ENCODE data around the gene PHC2. TPM values are rescaled to one million over a fixed set of nuclear protein-coding genes. Genes with fewer than 3 reads are reported as not detected.
A peak's percentile ranks its signal among the peaks of the same experiment; 100 is the strongest.

The PHC2 gene
- total RNA-seq, 1 experiment from 2014 or later: 176 TPM

DNA sequence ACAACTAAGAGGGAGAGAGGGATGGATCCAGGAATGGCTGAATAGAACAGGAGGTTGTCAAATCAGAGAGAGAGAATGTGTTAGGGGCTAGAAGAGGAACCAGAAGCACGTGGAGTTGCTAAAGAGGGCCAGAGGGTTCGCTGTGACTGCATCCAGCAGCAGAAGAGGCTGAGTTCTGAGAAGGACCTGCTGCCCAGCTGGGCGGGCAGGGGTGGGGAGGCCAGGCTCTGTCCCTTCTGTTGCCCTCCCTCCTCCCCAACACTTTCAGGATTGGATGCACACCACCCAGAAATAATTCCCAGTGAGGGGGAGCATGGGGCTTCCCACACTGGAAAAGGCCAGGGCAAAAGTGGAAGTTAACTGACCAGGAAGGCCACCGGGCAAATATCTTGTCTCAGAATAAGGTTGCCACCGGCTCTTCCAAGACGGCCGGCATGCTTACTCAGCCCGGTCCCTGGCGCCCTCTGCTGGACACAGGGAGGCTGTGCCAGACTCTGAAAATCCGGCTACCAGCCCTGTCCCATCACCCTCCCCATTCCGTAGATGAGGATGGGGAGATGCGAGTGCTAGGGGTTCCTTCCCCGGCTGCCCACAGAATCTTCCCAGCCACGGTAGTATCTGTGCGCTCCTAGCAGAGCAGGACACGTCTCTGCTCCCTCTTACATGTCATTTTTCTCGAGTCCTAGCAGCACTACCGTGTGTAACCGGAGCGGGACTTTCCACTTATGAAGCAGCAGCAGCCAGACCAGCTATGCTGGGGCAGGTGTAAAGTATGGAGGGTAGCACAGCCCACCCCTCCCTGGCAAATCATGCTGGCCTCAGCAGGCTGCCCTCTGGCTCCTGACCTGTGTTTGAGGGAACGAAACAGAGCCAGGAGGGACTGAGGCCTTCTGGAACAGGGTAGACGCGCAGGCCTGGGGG is 63.1 kb downstream of the PHC2 start:
- Histone ChIP-seq H3K9me3 (ENCODE audit: control insufficient read depth in 1 of 2, insufficient read depth in 1 of 2, low read depth in 1 of 2, low read length in 2 of 2) (no peaks in the 10 kb centered on the region), H4K20me1 (ENCODE audit: insufficient read depth) (no peaks in the 10 kb centered on the region), H3K79me2 (ENCODE audit: insufficient read depth, low read length) (no peaks in the 10 kb centered on the region; the same call in 1 of the 2 replicates), H3K27ac (ENCODE audit: low read depth, low read length) (no peak overlapping the region; the same call in 1 of the 2 replicates), H3K27me3 (ENCODE audit: insufficient read depth, low read length) (no peaks in the 10 kb centered on the region), H3K9me2 (ENCODE audit: insufficient read depth) (no peaks in the 10 kb centered on the region), H3K9ac (ENCODE audit: low read length) (no peak overlapping the region), H3K4me2 (ENCODE audit: low read length) (no peak overlapping the region), H3K4me1 (ENCODE audit: control insufficient read depth in 1 of 2, insufficient read depth in 2 of 2, low read length in 2 of 2) (0 out of 4 replicates have a peak, but pooled peaks cover 0 to 3% of the 10 kb centered on the region in 2 experiments), H2AFZ (ENCODE audit: low read depth, low read length, poor library complexity, severe bottlenecking) (no peak overlapping the region), H3K4me3 (replicated peaks in 1 of 2; ENCODE audit: low read depth in 1 of 2, low read length in 2 of 2) (no peak overlapping the region), H3K36me3 (ENCODE audit: control insufficient read depth in 1 of 2, insufficient read depth in 2 of 2, low read length in 2 of 2) (peaks cover 35 to 67% of the 10 kb centered on the region in 2 experiments; a peak in 3 of 4 replicates)
- TF ChIP-seq, protein P1, sequence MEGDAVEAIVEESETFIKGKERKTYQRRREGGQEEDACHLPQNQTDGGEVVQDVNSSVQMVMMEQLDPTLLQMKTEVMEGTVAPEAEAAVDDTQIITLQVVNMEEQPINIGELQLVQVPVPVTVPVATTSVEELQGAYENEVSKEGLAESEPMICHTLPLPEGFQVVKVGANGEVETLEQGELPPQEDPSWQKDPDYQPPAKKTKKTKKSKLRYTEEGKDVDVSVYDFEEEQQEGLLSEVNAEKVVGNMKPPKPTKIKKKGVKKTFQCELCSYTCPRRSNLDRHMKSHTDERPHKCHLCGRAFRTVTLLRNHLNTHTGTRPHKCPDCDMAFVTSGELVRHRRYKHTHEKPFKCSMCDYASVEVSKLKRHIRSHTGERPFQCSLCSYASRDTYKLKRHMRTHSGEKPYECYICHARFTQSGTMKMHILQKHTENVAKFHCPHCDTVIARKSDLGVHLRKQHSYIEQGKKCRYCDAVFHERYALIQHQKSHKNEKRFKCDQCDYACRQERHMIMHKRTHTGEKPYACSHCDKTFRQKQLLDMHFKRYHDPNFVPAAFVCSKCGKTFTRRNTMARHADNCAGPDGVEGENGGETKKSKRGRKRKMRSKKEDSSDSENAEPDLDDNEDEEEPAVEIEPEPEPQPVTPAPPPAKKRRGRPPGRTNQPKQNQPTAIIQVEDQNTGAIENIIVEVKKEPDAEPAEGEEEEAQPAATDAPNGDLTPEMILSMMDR (IDR thresholded peaks at IDR 0.05 in 2 of 3, conservative IDR thresholded peaks at IDR 0.05 in 1 of 3; ENCODE audit: borderline replicate concordance in 1 of 3, insufficient read depth in 1 of 3, low read depth in 2 of 3, low read length in 2 of 3): peak; percentile 87 to 93 (median 93)
- TF ChIP-seq EGR1 (IDR thresholded peaks at IDR 0.05; ENCODE audit: low read depth) (no peak), RAD21 (IDR thresholded peaks at IDR 0.05; ENCODE audit: low read depth) (peak; percentile 92)
- ChIA-PET CTCF (interaction anchor here (0.9 to 1.4 kb wide), 3 partner anchors 15 to 149 kb away, joined by 3 to 4 read pairs (median 3); no protein-coding TSS in a partner anchor), POLR2A (no interaction called here), RAD21 (ENCODE audit: low non-redundant PET in 1 of 2, low total read pairs in 2 of 2, uncharacterized antibody in 2 of 2, unreplicated experiment in 2 of 2) (interaction anchor here in 1 of 2 experiments (0.7 kb wide), 1 partner anchor 88 kb away, joined by 6 read pairs; no protein-coding TSS in a partner anchor)
- DNase-seq (ENCODE audit: low read depth, low spot score): peak; percentile 38
- intact Hi-C loops (cut with micrococcal nuclease): loop anchor here (2.0 to 10.0 kb wide), 3 partner anchors 105 to 245 kb away; partner anchors contain the start of gene ZSCAN20
- ATAC-seq: peak; percentile 91
- BruUV-seq (replicated peaks): no TSS peak

Data from HCT116 (cell line).